Measurements from ENCODE around the gene HOXA3. TPM values are rescaled to one million over a fixed set of nuclear protein-coding genes. Genes with fewer than 3 reads are reported as not detected.

Gene HOXA3
- total RNA-seq, 1 donor from 2014 or later: 8.7 TPM

DNA sequence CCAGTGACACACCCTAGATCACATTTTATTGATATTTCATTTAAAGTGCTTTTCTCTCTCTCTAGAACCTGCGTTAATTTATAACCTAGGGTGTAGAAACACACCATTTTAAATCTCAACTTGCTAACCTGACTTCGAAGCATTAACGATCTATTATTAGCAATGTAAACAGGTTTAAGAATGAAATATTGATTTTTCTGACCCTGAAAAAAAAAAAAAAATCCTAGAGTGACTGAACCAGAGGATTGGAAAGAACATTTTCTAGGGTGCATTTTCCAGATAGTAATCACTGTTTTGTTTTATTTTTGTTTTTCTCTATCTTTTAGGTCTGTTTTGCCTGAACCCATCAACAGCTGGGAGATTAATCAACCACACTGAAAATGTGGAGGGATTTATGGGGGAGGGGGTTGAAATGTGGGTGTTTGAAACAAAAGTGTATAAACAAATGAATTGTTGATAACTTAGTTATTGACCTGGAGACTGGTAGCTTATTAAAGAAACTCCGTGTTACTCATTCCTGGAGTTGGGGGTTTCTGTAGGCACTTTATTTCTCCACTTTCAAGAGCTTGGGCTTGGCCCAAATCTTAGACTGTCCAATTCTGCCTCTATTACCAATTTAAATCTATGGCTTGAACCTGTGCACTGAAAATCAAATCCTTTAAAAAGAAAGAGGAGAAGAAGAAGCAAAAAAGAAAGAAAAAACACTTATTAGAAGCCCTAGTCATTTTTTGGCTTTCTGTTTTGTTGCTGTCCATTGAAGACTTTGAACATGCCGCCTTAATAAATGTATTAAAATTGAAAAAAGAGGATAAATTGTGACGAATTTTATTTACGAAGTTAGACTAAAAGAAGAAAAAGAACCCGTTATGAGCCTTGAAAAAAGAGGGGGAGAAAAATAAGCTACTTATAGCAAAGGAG, 52.7 kb downstream of the HOXA3 start:
- no peak for TF ChIP-seq CTCF (IDR thresholded peaks at IDR 0.05)
- H3K36me3 ChIP-seq: no peaks in the 10 kb centered on the region
- peaks cover 17% of the 10 kb centered on the region for H3K27me3 ChIP-seq
- no peak for ATAC-seq
- H3K4me3 ChIP-seq: peak overlapping the region; percentile 91
- H3K9me3 ChIP-seq: no peaks in the 10 kb centered on the region
- H3K27ac ChIP-seq: peak overlapping the region; percentile 91
- DNase-seq: no peak
- intact Hi-C loops (cut with DNase I): loop anchor here (5.0 to 10.0 kb wide), 2 partner anchors 43 to 245 kb away; partner anchors contain the start of gene HOXA5
- H3K4me1 ChIP-seq: peaks cover 8% of the 10 kb centered on the region

- no peak for DNase-seq
- peaks cover 16% of the 10 kb centered on the region for H3K27me3 ChIP-seq
Measured at GRCh38 chr7:27098578-27099451, 53.6 kb downstream of the HOXA3 start.

GRCh38 chr7:27097686-27098577, 54.5 kb downstream of the HOXA3 start:
- peaks cover 8% of the 10 kb centered on the region for H3K4me1 ChIP-seq
- no peaks in the 10 kb centered on the region for H3K36me3 ChIP-seq
- TF ChIP-seq CTCF (IDR thresholded peaks at IDR 0.05): no peak
- DNase-seq (no peak), ATAC-seq (no peak)
- intact Hi-C loops (cut with DNase I): loop anchor here (5.0 kb wide), 1 partner anchor 44 kb away; the partner anchor contains the start of gene HOXA5
- H3K27ac ChIP-seq: peak overlapping the region; percentile 91
- H3K9me3 ChIP-seq: no peaks in the 10 kb centered on the region
- peaks cover 7% of the 10 kb centered on the region for H3K27me3 ChIP-seq
- H3K4me3 ChIP-seq: peak overlapping the region; percentile 91

More at GRCh38 chr7:27098578-27099451, 53.6 kb downstream of the HOXA3 start:
- H3K4me1 ChIP-seq: peaks cover 8% of the 10 kb centered on the region
- peak overlapping the region; percentile 91 for H3K4me3 ChIP-seq
- H3K36me3 ChIP-seq: no peaks in the 10 kb centered on the region
- no peaks in the 10 kb centered on the region for H3K9me3 ChIP-seq
- ATAC-seq: no peak
- intact Hi-C loops (cut with DNase I): loop anchor here (5.0 kb wide), 1 partner anchor 43 kb away; the partner anchor contains the start of gene HOXA5
- H3K27ac ChIP-seq: peak overlapping the region; percentile 91
- TF ChIP-seq CTCF (IDR thresholded peaks at IDR 0.05): no peak

GRCh38 chr7:27096768-27097514, 55.4 kb downstream of the HOXA3 start:
- no peak for TF ChIP-seq CTCF (IDR thresholded peaks at IDR 0.05)
- peak; percentile 83 for DNase-seq
- ATAC-seq: peak; percentile 82
- Histone ChIP-seq H3K4me1 (peaks cover 8% of the 10 kb centered on the region), H3K9me3 (no peaks in the 10 kb centered on the region), H3K36me3 (no peaks in the 10 kb centered on the region), H3K4me3 (peak overlapping the region; percentile 91), H3K27ac (peak overlapping the region; percentile 91), H3K27me3 (peaks cover 6% of the 10 kb centered on the region)
- intact Hi-C loops (cut with DNase I): loop anchor here (5.0 kb wide), 1 partner anchor 45 kb away; the partner anchor contains the start of gene HOXA5

All from upper lobe of right lung (tissue), 1 donor.